Aorta (tissue), 5 donors: ENCODE data around the gene AXDND1. TPM values are rescaled to one million over a fixed set of nuclear protein-coding genes. Genes with fewer than 3 reads are reported as not detected.
"Not testable (repeated sequence)": the region's sequence is repeated elsewhere in the genome, so short reads cannot be mapped to it uniquely, and the experiment has no call there.

ENCODE experiments used
- ATAC-seq: fragments of 200-7000 bp; cut with Tn5 transposase; one replicate; pipeline ENCODE4 v1.9.1; 2022; ENCODE audit warnings: moderate library complexity; ENCODE audit not compliant: low FRiP score
- DNase-seq, 2 donors: peaks; one replicate each; pipeline ENCODE4 v3.0.0-alpha.2; 2020
- H3K27ac ChIP-seq, 2 donors: one replicate each; pipeline ENCODE4 v1.5.1; 2013; ENCODE audit warnings: low read length in 2 of 2, mild to moderate bottlenecking in 2 of 2, moderate library complexity in 2 of 2, control low read depth in 1 of 2, inconsistent platforms in 1 of 2, low read depth in 1 of 2
- H3K27me3 ChIP-seq, 2 donors: one replicate each; pipeline ENCODE4 v1.6.1; 2013; ENCODE audit warnings: control low read depth in 1 of 2, low read length in 1 of 2, mild to moderate bottlenecking in 1 of 2, moderate library complexity in 1 of 2; ENCODE audit not compliant: insufficient read depth in 2 of 2, control insufficient read depth in 1 of 2
- H3K36me3 ChIP-seq, 2 donors: one replicate each; pipeline ENCODE4 v1.6.1; 2013; ENCODE audit warnings: control low read depth in 1 of 2, low read length in 1 of 2, mild to moderate bottlenecking in 1 of 2; ENCODE audit not compliant: insufficient read depth in 2 of 2, control insufficient read depth in 1 of 2
- H3K4me1 ChIP-seq, 2 donors: one replicate each; pipeline ENCODE4 v1.6.1; 2013; ENCODE audit warnings: low read length in 2 of 2, control low read depth in 1 of 2, mild to moderate bottlenecking in 1 of 2, moderate library complexity in 1 of 2; ENCODE audit not compliant: insufficient read depth in 2 of 2, control insufficient read depth in 1 of 2
- H3K4me3 ChIP-seq, 2 donors: one replicate each; pipeline ENCODE4 v1.5.1; 2013; ENCODE audit warnings: low read length in 2 of 2, control low read depth in 1 of 2, mild to moderate bottlenecking in 1 of 2
- H3K9me3 ChIP-seq: one replicate; pipeline ENCODE4 v1.6.1; 2013; ENCODE audit warnings: mild to moderate bottlenecking, low read length; ENCODE audit not compliant: control insufficient read depth
- WGBS, 2 donors: extraction: QIAGEN DNeasy Blood & Tissue Kit; methylation state at CpG; one replicate each; pipeline ENCODE4 v1.1.7; 2013; 5-methylcytosine and 5-hydroxymethylcytosine counted together
- intact Hi-C, 2 donors: fragments of 100-400 bp; cut with DNase I; formaldehyde crosslinking; loops; one replicate each; pipeline versions ENCODE4 v1.14.2 to v1.15.0; 2022
- polyA plus RNA-seq, 2 donors: library from polyadenylated mRNA; stranded (reverse); fragments of 200-250 nt; gene quantifications; one replicate each; pipeline ENCODE4 v1.2.3, GENCODE V29; 2013
- total RNA-seq, 2 donors: library from RNA; stranded (reverse); fragmentation: NEBNext Ultra II Directional; extraction: Animal tissue kit (Norgen Biotek cat#: 25700); gene quantifications; one replicate each; pipeline ENCODE4 v1.2.1, GENCODE V29; 2021
- donor health status: healthy with polysubstance abuse.
- donor health status: Bipolar disorder and iron deficiency.
- donor health status: DM: no; HTN: no; CAD: no.
- donor health status: DM: no; HTN: no; CAD: no.
- donor health status: DM: yes; HTN: yes; CAD: no.

Gene AXDND1
- total and polyA plus RNA-seq, 4 donors: not detected

DNA sequence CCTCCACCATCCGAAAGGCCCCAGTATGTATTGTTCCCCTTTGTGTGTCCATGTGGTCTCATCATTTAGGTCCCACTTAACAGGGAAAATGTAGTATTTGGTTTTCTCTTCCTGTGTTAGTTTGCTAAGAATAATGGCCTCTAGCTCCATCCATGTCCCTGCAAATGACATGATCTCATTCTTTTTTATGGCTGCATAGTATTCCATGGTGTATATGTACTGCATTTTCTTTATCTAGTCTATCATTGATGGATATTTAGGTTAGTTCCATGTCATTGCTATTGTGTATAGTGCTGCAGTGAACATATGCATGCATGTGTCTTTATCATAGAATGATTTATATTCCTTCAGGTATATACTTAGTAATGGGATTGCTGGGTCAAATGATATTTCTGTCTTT lies 152.8 kb downstream of the AXDND1 start:
- H3K36me3 ChIP-seq, H3K27ac ChIP-seq, DNase-seq, ATAC-seq, H3K4me3 ChIP-seq, H3K4me1 ChIP-seq, H3K9me3 ChIP-seq, intact Hi-C loops, H3K27me3 ChIP-seq: not testable (repeated sequence)
- WGBS, 2 donors: 93 to 94% methylated on average over 1 of the region's 1 CpG

DNA sequence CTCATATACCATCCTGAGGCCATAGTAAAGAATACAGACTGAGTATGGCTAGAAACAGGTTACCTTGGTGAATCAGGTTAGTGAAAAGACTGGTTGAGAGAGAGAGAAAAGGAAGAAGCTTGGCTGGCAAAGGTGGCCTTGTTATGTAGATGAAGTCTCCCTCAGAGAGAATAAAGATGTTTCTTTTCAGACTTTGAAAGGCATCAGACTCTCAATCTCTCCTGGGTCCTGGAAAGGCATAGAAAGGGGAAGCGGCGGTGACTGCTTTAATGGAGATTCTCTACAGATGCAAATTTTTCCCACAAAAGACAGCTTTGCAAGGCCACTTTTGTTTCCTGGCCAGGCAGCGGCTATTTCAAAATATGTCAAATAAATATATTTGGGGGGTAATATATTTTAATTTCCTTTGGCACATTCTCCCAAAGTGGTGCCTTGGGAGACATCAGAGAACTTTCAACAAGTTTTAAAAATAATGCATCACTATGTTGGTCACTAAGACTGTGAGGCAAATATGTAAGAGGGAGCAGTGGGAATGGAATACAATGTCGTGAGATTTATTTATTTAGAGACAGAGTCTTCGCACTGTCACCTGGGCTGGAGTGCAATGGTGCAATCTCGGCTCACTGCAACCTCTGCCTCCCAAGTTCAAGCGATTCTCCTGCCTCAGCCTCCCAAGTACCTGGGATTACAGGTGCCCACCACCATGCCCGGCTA lies 163.9 kb downstream of the AXDND1 start:
- Histone ChIP-seq H3K36me3 (no peaks in the 10 kb centered on the region), H3K4me3 (no peak overlapping the region), H3K27ac (no peak overlapping the region), H3K4me1 (no peaks in the 10 kb centered on the region), H3K9me3 (no peaks in the 10 kb centered on the region), H3K27me3 (no peaks in the 10 kb centered on the region)
- ATAC-seq: no peak
- no peak for DNase-seq
- intact Hi-C loops: no loop called here
- WGBS, 2 donors: 51 to 61% methylated on average over 8 of the region's 8 CpGs

DNA sequence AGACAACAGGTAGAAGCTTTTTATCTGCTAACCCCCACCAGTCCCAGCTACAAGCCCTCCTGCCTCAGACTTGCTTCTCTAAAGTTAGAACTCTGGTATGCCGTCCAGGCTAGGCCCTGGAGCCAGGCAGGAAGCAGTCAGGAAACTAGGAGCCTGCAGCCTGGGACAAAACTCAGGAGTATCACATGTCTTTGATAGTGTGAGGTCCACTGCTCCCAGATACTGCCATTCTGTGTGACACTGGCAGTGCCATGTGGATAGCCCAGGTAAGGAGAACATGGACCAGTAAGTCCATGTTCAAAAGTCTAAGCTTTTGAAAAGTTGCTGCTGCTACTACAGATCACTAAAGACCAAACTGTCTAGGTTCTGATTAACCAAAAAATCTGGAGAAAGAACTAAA lies 164.6 kb downstream of the AXDND1 start:
- DNase-seq (no peak), ATAC-seq (no peak)
- no peak overlapping the region for H3K27ac ChIP-seq
- no peaks in the 10 kb centered on the region for H3K9me3 ChIP-seq
- no peak overlapping the region for H3K4me3 ChIP-seq
- whole genome bisulfite sequencing, 2 donors: 31 to 52% methylated on average over 1 of the region's 1 CpG
- no peaks in the 10 kb centered on the region for H3K4me1 ChIP-seq
- no peaks in the 10 kb centered on the region for H3K27me3 ChIP-seq
- H3K36me3 ChIP-seq: no peaks in the 10 kb centered on the region
- intact Hi-C loops: no loop called here

DNA sequence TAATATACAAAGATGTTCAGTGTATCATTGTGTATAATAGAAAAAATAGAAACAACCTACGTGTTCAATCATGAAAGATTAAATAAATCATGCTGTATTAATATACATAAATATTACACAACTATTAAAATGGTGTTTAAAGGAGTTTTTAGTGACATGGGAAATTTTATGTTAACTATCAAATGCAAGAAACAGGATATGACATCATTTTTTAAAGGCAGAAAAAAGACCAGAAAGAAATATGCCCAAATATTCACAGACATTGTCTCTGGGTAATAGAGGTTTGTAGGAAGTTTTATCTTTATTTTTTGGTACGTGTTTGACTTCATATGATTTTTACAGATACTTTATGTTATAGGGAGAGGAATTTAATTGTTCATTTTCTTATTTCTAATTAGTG lies 176.0 kb downstream of the AXDND1 start:
- Histone ChIP-seq H3K4me1 (no peaks in the 10 kb centered on the region), H3K4me3 (no peak overlapping the region), H3K36me3 (no peaks in the 10 kb centered on the region), H3K27ac (no peak overlapping the region), H3K9me3 (no peaks in the 10 kb centered on the region), H3K27me3 (no peaks in the 10 kb centered on the region)
- ATAC-seq: no peak
- no peak for DNase-seq
- 37 to 41% methylated on average over 2 of the region's 2 CpGs for WGBS, 2 donors
- intact Hi-C loops: no loop called here

DNA sequence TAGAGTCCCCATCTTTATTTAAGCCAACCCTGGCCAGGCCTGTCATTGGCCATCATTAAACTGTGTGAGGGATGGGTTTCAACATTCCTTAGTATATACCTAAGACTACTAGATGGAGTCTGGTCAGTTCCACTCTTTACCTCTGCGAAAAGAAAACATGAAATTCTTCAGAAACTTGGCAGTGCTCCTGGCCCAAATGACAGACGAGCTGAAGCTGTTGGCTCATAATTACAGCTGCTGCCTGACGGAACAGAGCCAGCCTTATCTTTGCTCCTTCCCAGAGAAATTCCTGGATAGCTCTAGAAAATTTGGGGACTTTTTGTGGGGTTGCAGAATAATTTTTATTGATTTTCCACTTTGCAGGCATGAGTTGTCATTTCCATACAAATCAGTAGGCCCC lies 179.6 kb downstream of the AXDND1 start:
- WGBS, 2 donors: 1 to 11% methylated on average over 3 of the region's 3 CpGs
- H3K27ac ChIP-seq: no peak overlapping the region
- intact Hi-C loops: no loop called here
- no peak overlapping the region for H3K4me3 ChIP-seq
- ATAC-seq (no peak), DNase-seq (no peak)
- H3K4me1 ChIP-seq: no peaks in the 10 kb centered on the region
- no peaks in the 10 kb centered on the region for H3K27me3 ChIP-seq
- H3K36me3 ChIP-seq: no peaks in the 10 kb centered on the region
- H3K9me3 ChIP-seq: no peaks in the 10 kb centered on the region

DNA sequence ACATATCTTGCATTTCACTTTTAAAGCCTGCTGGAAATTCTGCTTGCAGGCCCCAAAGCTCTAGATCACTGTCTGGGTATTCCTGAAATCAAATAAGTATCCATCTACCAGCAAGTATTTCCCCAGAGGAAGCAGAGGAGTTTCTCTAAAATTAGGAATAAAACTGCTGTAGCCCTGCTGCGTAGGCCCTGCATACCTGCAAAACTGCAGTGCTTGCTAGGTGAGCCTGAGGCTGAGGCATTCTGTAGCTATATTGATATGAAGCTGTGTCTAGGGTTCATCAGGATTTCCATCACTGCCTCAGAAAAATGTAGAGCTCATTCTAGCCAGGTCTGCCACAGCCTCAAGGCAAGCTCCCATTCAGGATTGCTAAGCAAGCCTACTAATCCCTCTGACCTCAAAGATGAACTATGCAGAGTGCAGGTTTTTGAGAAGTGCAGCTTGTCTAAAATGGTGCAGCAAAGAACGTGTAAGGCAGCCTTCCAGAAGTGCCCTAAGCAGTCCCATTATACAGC lies 181.3 kb downstream of the AXDND1 start:
- H3K4me3 ChIP-seq: no peak overlapping the region
- no peaks in the 10 kb centered on the region for H3K9me3 ChIP-seq
- WGBS, 2 donors: 72 to 77% methylated on average over 2 of the region's 2 CpGs
- no peaks in the 10 kb centered on the region for H3K4me1 ChIP-seq
- H3K27me3 ChIP-seq: no peaks in the 10 kb centered on the region
- H3K36me3 ChIP-seq: no peaks in the 10 kb centered on the region
- no peak overlapping the region for H3K27ac ChIP-seq
- ATAC-seq (no peak), DNase-seq (no peak)
- intact Hi-C loops: no loop called here

DNA sequence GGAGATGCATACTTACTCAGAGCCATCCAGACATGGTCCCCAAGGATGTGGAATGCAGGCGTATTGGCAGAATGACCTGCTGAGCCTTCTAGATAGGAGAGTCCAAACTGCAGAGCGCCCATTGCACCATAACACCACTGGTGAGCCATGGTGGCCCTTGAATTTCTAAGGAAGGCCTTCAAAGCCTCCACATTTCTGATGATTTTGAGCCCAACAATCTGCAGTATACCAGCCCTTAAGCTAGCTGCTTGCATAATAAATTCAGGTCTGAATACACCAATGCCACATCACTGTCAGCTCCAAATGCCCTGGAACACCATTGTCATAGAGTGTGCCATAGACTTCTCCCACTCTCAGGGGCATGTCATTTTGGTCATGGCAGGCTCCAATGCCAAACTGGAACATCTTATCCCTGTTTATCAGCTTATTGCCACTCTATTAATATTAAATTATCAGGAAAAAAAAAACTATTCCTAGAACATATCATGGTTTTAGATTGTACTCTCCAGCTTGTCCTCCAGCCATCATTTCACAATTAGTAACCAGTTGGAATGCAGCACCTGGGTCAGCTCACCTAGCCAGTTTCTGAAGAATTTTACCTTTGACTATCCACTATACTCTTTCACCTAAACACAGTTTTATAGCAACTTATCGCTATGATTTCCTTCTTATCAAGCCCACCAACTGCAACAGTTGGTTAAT lies 183.0 kb downstream of the AXDND1 start:
- intact Hi-C loops: no loop called here
- ATAC-seq: no peak
- WGBS, 2 donors: 72 to 78% methylated on average over 3 of the region's 3 CpGs

DNA sequence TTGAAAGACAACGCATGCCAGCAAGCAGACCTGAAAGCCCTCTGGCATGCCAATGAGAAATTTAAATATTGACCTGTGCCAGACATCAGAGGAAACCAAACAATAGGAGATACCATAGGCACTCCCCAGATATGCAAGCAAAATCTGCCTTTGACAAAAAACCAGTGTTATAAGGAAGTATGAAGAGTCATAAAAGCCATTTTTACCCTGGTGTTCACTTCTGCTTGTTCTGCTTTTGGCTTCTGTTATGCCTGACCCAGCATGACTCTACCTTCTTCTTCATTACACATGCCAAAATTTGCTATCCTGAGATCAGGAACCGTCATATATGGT lies 183.6 kb downstream of the AXDND1 start:
- intact Hi-C loops: no loop called here
- H3K9me3 ChIP-seq: no peaks in the 10 kb centered on the region
- H3K4me1 ChIP-seq: no peaks in the 10 kb centered on the region
- ATAC-seq (no peak), DNase-seq (no peak)
- H3K27ac ChIP-seq: no peak overlapping the region
- H3K36me3 ChIP-seq: no peaks in the 10 kb centered on the region
- 84 to 91% methylated on average over 2 of the region's 2 CpGs for WGBS, 2 donors
- no peak overlapping the region for H3K4me3 ChIP-seq
- no peaks in the 10 kb centered on the region for H3K27me3 ChIP-seq

More for the DNA sequence above, 183.0 kb downstream of the AXDND1 start:
- H3K36me3 ChIP-seq: no peaks in the 10 kb centered on the region
- H3K9me3 ChIP-seq: no peaks in the 10 kb centered on the region
- no peak for DNase-seq
- H3K27me3 ChIP-seq: no peaks in the 10 kb centered on the region
- H3K4me1 ChIP-seq: no peaks in the 10 kb centered on the region
- H3K4me3 ChIP-seq: no peak overlapping the region
- H3K27ac ChIP-seq: no peak overlapping the region
